A673 (cell line): ENCODE measurements around the gene SRM. TPM values are rescaled to one million over a fixed set of nuclear protein-coding genes. Genes with fewer than 3 reads are reported as not detected.

ENCODE experiments used
- BruUV-seq: library from RNA; stranded (reverse); fragments of 400-500 nt; replicated peaks from 2 replicates; lab custom pipeline; 2021; lab: Mats Ljungman, UMichigan
- CTCF ChIA-PET: fragments of 300-600 bp; sonication (Branson Sonifier 250); formaldehyde crosslinking; loops from one replicate; lab custom pipeline; 2022; ENCODE audit warnings: antibody characterized with exemption; lab: Charles Lee
- POLR2A ChIA-PET: fragments of 300-600 bp; sonication (Branson Sonifier 250); formaldehyde crosslinking; loops from one replicate; lab custom pipeline; 2022; ENCODE audit warnings: antibody characterized with exemption; ENCODE audit not compliant: low non-redundant PET; lab: Charles Lee
- DNase-seq: peaks from one replicate; pipeline ENCODE4 v3.0.0-alpha.2; 2015; ENCODE audit warnings: low spot score
- H3K27ac ChIP-seq: fragments of 200-600 bp; sonication (generic); 2 replicates; pipeline ENCODE4 v1.5.1; 2016; ENCODE audit warnings: mixed run types, low read depth, mild to moderate bottlenecking, mixed read lengths, antibody characterized with exemption, low read length; ENCODE audit not compliant: poor library complexity, severe bottlenecking
- H3K27me3 ChIP-seq: fragments of 200-600 bp; sonication (generic); replicated peaks from 2 replicates; pipeline ENCODE4 v1.6.1; 2017; ENCODE audit warnings: mixed run types, low read depth, mild to moderate bottlenecking, mixed read lengths, antibody characterized with exemption, low read length; ENCODE audit not compliant: insufficient read depth, poor library complexity
- H3K36me3 ChIP-seq: fragments of 200-600 bp; sonication (generic); 2 replicates; pipeline ENCODE4 v1.6.1; 2016; ENCODE audit warnings: mixed run types, mild to moderate bottlenecking, mixed read lengths, antibody characterized with exemption, low read length; ENCODE audit not compliant: insufficient read depth, poor library complexity, severe bottlenecking
- H3K4me1 ChIP-seq: fragments of 200-600 bp; sonication (generic); 2 replicates; pipeline ENCODE4 v1.6.1; 2017; ENCODE audit warnings: mixed run types, mild to moderate bottlenecking, mixed read lengths, antibody characterized with exemption, low read length; ENCODE audit not compliant: insufficient read depth, poor library complexity, severe bottlenecking
- H3K4me3 ChIP-seq: fragments of 200-600 bp; sonication (generic); 2 replicates; pipeline ENCODE4 v1.5.1; 2016; ENCODE audit warnings: low read depth, mixed run types, mild to moderate bottlenecking, mixed read lengths, low read length; ENCODE audit not compliant: poor library complexity, severe bottlenecking
- H3K9me3 ChIP-seq: fragments of 200-600 bp; sonication (generic); 2 replicates; pipeline ENCODE4 v1.6.1; 2016; ENCODE audit warnings: mixed run types, low read depth, mild to moderate bottlenecking, mixed read lengths, antibody characterized with exemption, low read length; ENCODE audit not compliant: poor library complexity, severe bottlenecking
- EZH2 ChIP-seq: fragments of 200-600 bp; sonication (generic); IDR thresholded peaks from 2 replicates; pipeline ENCODE4 v1.6.1; 2017; ENCODE audit warnings: borderline replicate concordance, low read depth, mild to moderate bottlenecking, mixed read lengths, antibody characterized with exemption, low read length; ENCODE audit not compliant: poor library complexity, severe bottlenecking
- intact Hi-C: fragments of 100-400 bp; cut with micrococcal nuclease; formaldehyde crosslinking; loops from one replicate; pipeline ENCODE4 v1.10.0; 2022; ENCODE audit not compliant: unreplicated experiment
- total RNA-seq: library from RNA; stranded (reverse); gene quantifications from 2 replicates; pipeline ENCODE4 v1.2.3, GENCODE V29; 2021
- TF ChIP-seq, protein P1 (sequence below): fragments of 300-800, 200-600 bp; sonication (generic); conservative IDR thresholded peaks from 2 replicates; pipeline ENCODE4 v1.5.1; 2017; ENCODE audit warnings: low read depth, mild to moderate bottlenecking, antibody characterized with exemption, low read length, moderate library complexity, mixed read lengths

The SRM gene
- total RNA-seq, 1 experiment from 2014 or later, result 206 TPM

GRCh38 chr1:11072216-11072917, 12.5 kb upstream of the SRM start:
- intact Hi-C loops, result no loop called here
- ChIA-PET CTCF (interaction anchor here (0.6 kb wide), 1 partner anchor 619 kb away, joined by 4 read pairs; no protein-coding TSS in a partner anchor), POLR2A (no interaction called here)
- H3K36me3 ChIP-seq, result peaks cover 90% of the 10 kb centered on the region
- H3K4me1 ChIP-seq, result no peaks in the 10 kb centered on the region
- DNase-seq, result no peak
- no TSS peak for BruUV-seq
- H3K27ac ChIP-seq, result no peak overlapping the region
- H3K9me3 ChIP-seq, result no peaks in the 10 kb centered on the region
- no peaks in the 10 kb centered on the region for H3K27me3 ChIP-seq
- H3K4me3 ChIP-seq, result no peak overlapping the region
- TF ChIP-seq, protein P1, sequence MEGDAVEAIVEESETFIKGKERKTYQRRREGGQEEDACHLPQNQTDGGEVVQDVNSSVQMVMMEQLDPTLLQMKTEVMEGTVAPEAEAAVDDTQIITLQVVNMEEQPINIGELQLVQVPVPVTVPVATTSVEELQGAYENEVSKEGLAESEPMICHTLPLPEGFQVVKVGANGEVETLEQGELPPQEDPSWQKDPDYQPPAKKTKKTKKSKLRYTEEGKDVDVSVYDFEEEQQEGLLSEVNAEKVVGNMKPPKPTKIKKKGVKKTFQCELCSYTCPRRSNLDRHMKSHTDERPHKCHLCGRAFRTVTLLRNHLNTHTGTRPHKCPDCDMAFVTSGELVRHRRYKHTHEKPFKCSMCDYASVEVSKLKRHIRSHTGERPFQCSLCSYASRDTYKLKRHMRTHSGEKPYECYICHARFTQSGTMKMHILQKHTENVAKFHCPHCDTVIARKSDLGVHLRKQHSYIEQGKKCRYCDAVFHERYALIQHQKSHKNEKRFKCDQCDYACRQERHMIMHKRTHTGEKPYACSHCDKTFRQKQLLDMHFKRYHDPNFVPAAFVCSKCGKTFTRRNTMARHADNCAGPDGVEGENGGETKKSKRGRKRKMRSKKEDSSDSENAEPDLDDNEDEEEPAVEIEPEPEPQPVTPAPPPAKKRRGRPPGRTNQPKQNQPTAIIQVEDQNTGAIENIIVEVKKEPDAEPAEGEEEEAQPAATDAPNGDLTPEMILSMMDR, result no peak
- TF ChIP-seq EZH2, result no peak

DNA sequence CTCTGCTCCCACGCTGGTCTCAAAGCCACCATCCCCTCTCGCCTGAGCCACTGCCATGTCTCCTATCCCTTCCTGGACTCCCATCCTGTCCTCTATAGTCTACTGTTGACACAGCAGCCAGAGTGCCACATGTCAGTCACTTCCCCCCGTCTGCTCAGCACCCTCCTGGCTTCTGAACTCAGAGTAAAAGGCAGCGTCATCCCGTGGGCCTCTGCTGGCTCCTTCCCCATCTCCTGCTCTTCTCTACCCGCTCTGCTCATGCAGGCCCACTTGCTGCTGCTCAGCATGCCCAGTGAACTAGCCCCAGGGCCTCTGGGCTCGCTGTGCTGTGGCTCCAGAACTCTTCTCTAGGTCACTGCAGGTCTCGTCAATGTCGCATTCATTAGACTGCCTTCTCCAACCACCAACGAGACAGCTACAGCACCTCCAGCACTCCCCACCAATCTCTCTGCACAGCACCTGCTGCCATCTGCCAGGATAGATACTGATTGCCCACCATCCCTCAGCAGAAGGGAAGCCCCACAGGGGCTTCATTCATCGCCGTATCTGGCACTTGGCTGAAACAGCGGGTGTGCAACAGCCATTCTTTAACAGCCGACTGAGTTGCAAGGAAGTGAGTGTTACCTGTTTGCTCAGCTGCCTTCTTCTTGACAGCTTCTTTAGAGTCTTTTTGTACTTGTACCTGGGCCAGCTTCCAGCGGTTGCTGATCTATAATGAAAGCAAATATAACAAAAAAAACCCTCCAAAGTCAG, 11.8 kb upstream of the SRM start:
- Histone ChIP-seq H3K4me3 (no peak overlapping the region), H3K9me3 (no peaks in the 10 kb centered on the region), H3K27ac (no peak overlapping the region), H3K36me3 (peaks cover 86% of the 10 kb centered on the region), H3K4me1 (no peaks in the 10 kb centered on the region), H3K27me3 (no peaks in the 10 kb centered on the region)
- CTCF ChIA-PET, result no interaction called here
- no peak for DNase-seq
- intact Hi-C loops, result no loop called here
- no TSS peak for BruUV-seq
- TF ChIP-seq, protein P1, result no peak
- TF ChIP-seq EZH2, result no peak
- POLR2A ChIA-PET, result no interaction called here

DNA sequence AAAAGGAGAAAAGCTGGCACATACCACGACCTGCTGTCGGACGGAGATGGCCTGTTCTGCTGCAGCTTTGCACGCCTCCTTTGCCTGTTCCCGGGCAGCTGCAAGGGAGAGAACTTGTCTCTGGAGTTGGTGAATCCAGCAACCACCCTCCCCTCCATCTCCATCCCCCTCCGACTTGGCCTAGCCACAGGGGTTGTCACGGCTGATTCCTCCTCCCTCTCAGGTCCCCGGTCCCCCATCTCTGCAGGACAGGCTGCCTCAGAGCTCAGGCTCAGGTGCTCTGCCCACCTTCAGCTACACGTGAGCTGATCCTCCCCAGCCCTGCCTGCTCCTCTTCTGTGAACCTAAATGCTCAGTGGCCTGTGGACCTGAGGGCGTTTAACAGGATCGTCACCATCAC, 11.1 kb upstream of the SRM start:
- ChIA-PET CTCF (no interaction called here), POLR2A (no interaction called here)
- TF ChIP-seq, protein P1, result no peak
- no peak for TF ChIP-seq EZH2
- Histone ChIP-seq H3K27me3 (no peaks in the 10 kb centered on the region), H3K9me3 (no peaks in the 10 kb centered on the region), H3K27ac (no peak overlapping the region), H3K36me3 (peaks cover 85% of the 10 kb centered on the region), H3K4me1 (no peaks in the 10 kb centered on the region), H3K4me3 (no peak overlapping the region)
- intact Hi-C loops, result no loop called here
- no peak for DNase-seq
- no TSS peak for BruUV-seq
